Measurements from ENCODE around the gene ZNF438. TPM values are rescaled to one million over a fixed set of nuclear protein-coding genes. Genes with fewer than 3 reads are reported as not detected.
"Not testable (repeated sequence)": the region's sequence is repeated elsewhere in the genome, so short reads cannot be mapped to it uniquely, and the experiment has no call there.

Gene ZNF438
- total RNA-seq, 4 donors from 2014 or later, result 3.7 to 8.3 (median 7.3) TPM

- no peak for TF ChIP-seq POLR2A (IDR thresholded peaks at IDR 0.05)
- no peak for TF ChIP-seq CTCF (IDR thresholded peaks at IDR 0.05)
- no peak for DNase-seq
- no peaks in the 10 kb centered on the region for H3K36me3 ChIP-seq
These were observed 67.4 kb downstream of the ZNF438 start for GRCh38 chr10:30963992-30964930.

DNA sequence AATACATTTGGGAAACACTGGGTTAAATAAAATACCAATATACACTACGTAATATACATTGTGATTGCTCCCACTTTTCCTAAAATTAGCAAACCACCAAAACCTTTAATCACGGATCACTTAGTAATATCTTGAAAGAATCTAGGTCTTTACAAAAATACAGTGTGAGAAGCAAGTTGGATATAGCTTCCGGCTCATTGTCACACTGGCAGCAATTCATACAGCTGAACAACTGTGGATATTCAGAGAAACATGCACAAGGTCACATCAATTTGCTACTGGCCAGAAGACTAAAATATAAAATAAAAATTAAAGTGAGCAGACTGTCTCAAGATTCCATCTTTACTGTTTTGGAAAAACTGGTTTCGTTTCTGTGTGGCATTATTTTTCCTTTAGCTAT lies 69.1 kb downstream of the ZNF438 start:
- no peak overlapping the region for H3K27ac ChIP-seq
- no peaks in the 10 kb centered on the region for H3K4me1 ChIP-seq
- no peaks in the 10 kb centered on the region for H3K36me3 ChIP-seq
- H3K9me3 ChIP-seq, result no peaks in the 10 kb centered on the region
- DNase-seq, result no peak
- no peak for TF ChIP-seq CTCF (IDR thresholded peaks at IDR 0.05)
- TF ChIP-seq POLR2A (IDR thresholded peaks at IDR 0.05), result no peak
- H3K4me3 ChIP-seq, result no peak overlapping the region
- H3K27me3 ChIP-seq, result no peaks in the 10 kb centered on the region

More at GRCh38 chr10:30963992-30964930, 67.4 kb downstream of the ZNF438 start:
- Histone ChIP-seq H3K27ac (no peak overlapping the region), H3K4me1 (no peaks in the 10 kb centered on the region), H3K27me3 (no peaks in the 10 kb centered on the region), H3K9me3 (no peaks in the 10 kb centered on the region), H3K4me3 (no peak overlapping the region)

DNA sequence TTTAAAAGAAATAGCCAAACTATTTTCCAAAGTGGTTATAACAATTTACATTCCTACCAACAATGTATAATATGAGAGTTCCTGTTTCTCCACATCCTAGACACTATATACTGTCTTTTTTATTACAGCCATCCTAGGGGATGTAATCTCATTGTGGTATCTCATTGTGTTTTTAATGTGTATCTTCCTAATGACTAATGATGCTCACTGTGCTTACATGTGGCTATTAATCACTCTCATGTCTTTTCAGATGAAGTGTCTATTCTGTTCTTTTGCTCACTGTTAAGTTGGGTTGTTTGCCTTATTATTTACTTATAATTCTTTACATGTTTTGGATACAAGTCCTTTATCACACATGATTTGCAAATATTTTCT lies 71.8 kb downstream of the ZNF438 start:
- no peaks in the 10 kb centered on the region for H3K4me1 ChIP-seq
- no peaks in the 10 kb centered on the region for H3K27me3 ChIP-seq
- no peak overlapping the region for H3K4me3 ChIP-seq
- no peaks in the 10 kb centered on the region for H3K9me3 ChIP-seq
- TF ChIP-seq CTCF (IDR thresholded peaks at IDR 0.05) (no peak), POLR2A (IDR thresholded peaks at IDR 0.05) (no peak)
- H3K36me3 ChIP-seq, result no peaks in the 10 kb centered on the region
- no peak overlapping the region for H3K27ac ChIP-seq
- no peak for DNase-seq

GRCh38 chr10:30949218-30949617 lies 82.4 kb downstream of the ZNF438 start:
- not testable (repeated sequence) for DNase-seq, H3K27ac ChIP-seq, H3K27me3 ChIP-seq

GRCh38 chr10:30944005-30944404 lies 87.7 kb downstream of the ZNF438 start:
- no peaks in the 10 kb centered on the region for H3K36me3 ChIP-seq
- no peak overlapping the region for H3K27ac ChIP-seq
- no peak for TF ChIP-seq CTCF (IDR thresholded peaks at IDR 0.05)
- no peak for TF ChIP-seq POLR2A (IDR thresholded peaks at IDR 0.05)
- H3K4me3 ChIP-seq, result no peak overlapping the region
- H3K27me3 ChIP-seq, result no peaks in the 10 kb centered on the region
- H3K9me3 ChIP-seq, result no peaks in the 10 kb centered on the region
- DNase-seq, result no peak
- H3K4me1 ChIP-seq, result no peaks in the 10 kb centered on the region

More at GRCh38 chr10:30949218-30949617, 82.4 kb downstream of the ZNF438 start:
- H3K36me3 ChIP-seq, H3K4me1 ChIP-seq, H3K4me3 ChIP-seq, H3K9me3 ChIP-seq: not testable (repeated sequence)

- Histone ChIP-seq H3K4me3 (no peak overlapping the region), H3K4me1 (no peaks in the 10 kb centered on the region), H3K27me3 (no peaks in the 10 kb centered on the region), H3K27ac (no peak overlapping the region), H3K9me3 (no peaks in the 10 kb centered on the region), H3K36me3 (no peaks in the 10 kb centered on the region)
- TF ChIP-seq POLR2A (IDR thresholded peaks at IDR 0.05) (no peak), CTCF (IDR thresholded peaks at IDR 0.05) (no peak)
- DNase-seq, result no peak
These were observed 88.2 kb downstream of the ZNF438 start for GRCh38 chr10:30943451-30943850.

All from Peyer's patch (tissue), 4 donors.